Measurements from ENCODE around the gene SLC26A11. TPM values are rescaled to one million over a fixed set of nuclear protein-coding genes. Genes with fewer than 3 reads are reported as not detected.

The SLC26A11 gene
- total RNA-seq, 4 donors from 2014 or later = 11.3 to 13.8 (median 12.7) TPM

- no peak for TF ChIP-seq POLR2AphosphoS5 (IDR thresholded peaks at IDR 0.05)
- no peak for TF ChIP-seq EP300 (IDR thresholded peaks at IDR 0.05)
- no peak for TF ChIP-seq CTCF (IDR thresholded peaks at IDR 0.05)
- no peak for TF ChIP-seq POLR2A (IDR thresholded peaks at IDR 0.05; ENCODE audit: low read depth)
- no peak overlapping the region for H3K4me3 ChIP-seq
- H3K27me3 ChIP-seq = no peaks in the 10 kb centered on the region
- no peaks in the 10 kb centered on the region for H3K9me3 ChIP-seq
- intact Hi-C loops (cut with DNase I) = no loop called here
- no peak for DNase-seq (ENCODE audit: extremely low spot score)
- 97% methylated on average over 17 of the region's 17 CpGs for WGBS
- no peak overlapping the region for H3K27ac ChIP-seq (replicated peaks in 1 of 4)
- peaks cover 30 to 44% (median 38%) of the 10 kb centered on the region in 4 donors for H3K4me1 ChIP-seq
- peaks cover 4 to 57% (median 36%) of the 10 kb centered on the region in 4 donors for H3K36me3 ChIP-seq
These were observed 45.2 kb downstream of the SLC26A11 start for GRCh38 chr17:80265205-80266068.

- DNase-seq (ENCODE audit: extremely low spot score) = no peak
- no peak for TF ChIP-seq POLR2AphosphoS5 (IDR thresholded peaks at IDR 0.05)
- TF ChIP-seq EP300 (IDR thresholded peaks at IDR 0.05) = no peak
- TF ChIP-seq POLR2A (IDR thresholded peaks at IDR 0.05; ENCODE audit: low read depth) = no peak
- TF ChIP-seq CTCF (IDR thresholded peaks at IDR 0.05) = no peak
- Histone ChIP-seq H3K36me3 (peaks cover 4 to 57% (median 36%) of the 10 kb centered on the region in 4 donors), H3K9me3 (no peaks in the 10 kb centered on the region), H3K27me3 (no peaks in the 10 kb centered on the region), H3K4me1 (peaks cover 20 to 39% (median 27%) of the 10 kb centered on the region in 4 donors), H3K27ac (replicated peaks in 1 of 4) (no peak overlapping the region), H3K4me3 (no peak overlapping the region)
- WGBS = 96% methylated on average over 6 of the region's 6 CpGs
- intact Hi-C loops (cut with DNase I) = no loop called here
These were observed 47.2 kb downstream of the SLC26A11 start for GRCh38 chr17:80267391-80267790.

- H3K36me3 ChIP-seq = peaks cover 4 to 65% (median 44%) of the 10 kb centered on the region in 4 donors
- no peak for TF ChIP-seq CTCF (IDR thresholded peaks at IDR 0.05)
- TF ChIP-seq EP300 (IDR thresholded peaks at IDR 0.05) = no peak
- no peak for TF ChIP-seq POLR2A (IDR thresholded peaks at IDR 0.05; ENCODE audit: low read depth)
- no peak for TF ChIP-seq POLR2AphosphoS5 (IDR thresholded peaks at IDR 0.05)
- no peaks in the 10 kb centered on the region for H3K9me3 ChIP-seq
- no peak overlapping the region for H3K27ac ChIP-seq (replicated peaks in 1 of 4)
- H3K27me3 ChIP-seq = no peaks in the 10 kb centered on the region
- no peak for DNase-seq (ENCODE audit: extremely low spot score)
- H3K4me1 ChIP-seq = peaks cover 10 to 33% (median 17%) of the 10 kb centered on the region in 4 donors
- intact Hi-C loops (cut with DNase I) = no loop called here
- 85% methylated on average over 4 of the region's 4 CpGs for WGBS
- no peak overlapping the region for H3K4me3 ChIP-seq
These were observed 48.2 kb downstream of the SLC26A11 start for GRCh38 chr17:80268427-80268826.

GRCh38 chr17:80269405-80269807 lies 49.2 kb downstream of the SLC26A11 start:
- Histone ChIP-seq H3K36me3 (peaks cover 0 to 70% (median 50%) of the 10 kb centered on the region in 4 donors), H3K4me1 (peaks cover 2 to 23% (median 7%) of the 10 kb centered on the region in 4 donors), H3K9me3 (no peaks in the 10 kb centered on the region), H3K4me3 (no peak overlapping the region), H3K27me3 (no peaks in the 10 kb centered on the region), H3K27ac (replicated peaks in 1 of 4) (no peak overlapping the region)
- TF ChIP-seq POLR2AphosphoS5 (IDR thresholded peaks at IDR 0.05) (no peak), EP300 (IDR thresholded peaks at IDR 0.05) (no peak), CTCF (IDR thresholded peaks at IDR 0.05) (no peak), POLR2A (IDR thresholded peaks at IDR 0.05; ENCODE audit: low read depth) (no peak)
- intact Hi-C loops (cut with DNase I) = no loop called here
- 87% methylated on average over 2 of the region's 2 CpGs for WGBS
- no peak for DNase-seq (ENCODE audit: extremely low spot score)

Measured in esophagus muscularis mucosa (tissue), 4 donors.